SH-SY5Y (cell line): ENCODE data around the gene PERCC1.

Source experiments
- GATA2 ChIP-seq: IDR thresholded peaks from 2 replicates; pipeline ENCODE4 v1.6.1; 2011; ENCODE audit warnings: mild to moderate bottlenecking, low read depth, low read length
- GATA3 ChIP-seq: IDR thresholded peaks from 2 replicates; pipeline ENCODE4 v1.6.1; 2011; ENCODE audit warnings: low read depth, mild to moderate bottlenecking, low read length, moderate library complexity

DNA sequence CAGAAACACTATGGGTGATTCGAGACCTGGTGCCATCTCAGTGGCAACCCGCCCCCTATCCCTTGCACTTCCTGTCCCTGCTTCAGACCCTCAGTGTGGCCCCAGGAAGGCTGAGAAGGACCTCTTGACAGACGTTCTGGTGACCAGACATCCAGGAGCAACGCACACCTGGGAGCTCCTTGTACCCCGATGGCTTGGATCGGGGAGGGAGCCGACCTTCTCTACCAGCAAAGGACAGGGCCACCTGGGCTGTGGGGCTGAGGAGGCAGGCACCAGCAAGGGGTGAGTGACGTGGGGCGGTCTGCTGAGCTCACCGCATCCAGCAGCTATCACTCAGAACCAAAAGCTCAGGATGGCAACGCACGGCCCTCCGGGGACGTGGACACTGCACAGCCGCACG, 43.5 kb upstream of the PERCC1 start:
- no peak for TF ChIP-seq GATA3
- TF ChIP-seq GATA2, result no peak
